ENCODE data around the gene FOXN3. TPM values are rescaled to one million over a fixed set of nuclear protein-coding genes. Genes with fewer than 3 reads are reported as not detected.

Gene FOXN3
- total RNA-seq, 1 donor from 2014 or later: 34.5 TPM

- DNase-seq (ENCODE audit: low read depth): no peak
- H3K36me3 ChIP-seq (ENCODE audit: control insufficient read depth, insufficient read depth, low read length): no peaks in the 10 kb centered on the region
- no peak for TF ChIP-seq CTCF (IDR thresholded peaks at IDR 0.05; ENCODE audit: insufficient read depth, low read length, poor library complexity, severe bottlenecking)
- no peak overlapping the region for H3K4me3 ChIP-seq (ENCODE audit: low read depth, low read length)
- no peaks in the 10 kb centered on the region for H3K27me3 ChIP-seq (ENCODE audit: control insufficient read depth, insufficient read depth, low read length)
Measured at GRCh38 chr14:89228921-89229639, 188.0 kb downstream of the FOXN3 start.

GRCh38 chr14:89227496-89227836 lies 189.6 kb downstream of the FOXN3 start:
- no peak for DNase-seq (ENCODE audit: low read depth)
- no peak for TF ChIP-seq CTCF (IDR thresholded peaks at IDR 0.05; ENCODE audit: insufficient read depth, low read length, poor library complexity, severe bottlenecking)
- Histone ChIP-seq H3K36me3 (ENCODE audit: control insufficient read depth, insufficient read depth, low read length) (no peaks in the 10 kb centered on the region), H3K4me3 (ENCODE audit: low read depth, low read length) (no peak overlapping the region), H3K27me3 (ENCODE audit: control insufficient read depth, insufficient read depth, low read length) (no peaks in the 10 kb centered on the region)

GRCh38 chr14:89226801-89227495 lies 190.1 kb downstream of the FOXN3 start:
- Histone ChIP-seq H3K4me3 (ENCODE audit: low read depth, low read length) (no peak overlapping the region), H3K27me3 (ENCODE audit: control insufficient read depth, insufficient read depth, low read length) (no peaks in the 10 kb centered on the region), H3K36me3 (ENCODE audit: control insufficient read depth, insufficient read depth, low read length) (no peaks in the 10 kb centered on the region)
- TF ChIP-seq CTCF (IDR thresholded peaks at IDR 0.05; ENCODE audit: insufficient read depth, low read length, poor library complexity, severe bottlenecking): no peak
- DNase-seq (ENCODE audit: low read depth): no peak

- Histone ChIP-seq H3K36me3 (ENCODE audit: control insufficient read depth, insufficient read depth, low read length) (no peaks in the 10 kb centered on the region), H3K4me3 (ENCODE audit: low read depth, low read length) (no peak overlapping the region), H3K27me3 (ENCODE audit: control insufficient read depth, insufficient read depth, low read length) (no peaks in the 10 kb centered on the region)
- no peak for TF ChIP-seq CTCF (IDR thresholded peaks at IDR 0.05; ENCODE audit: insufficient read depth, low read length, poor library complexity, severe bottlenecking)
- DNase-seq (ENCODE audit: low read depth): no peak
Measured at GRCh38 chr14:89225607-89226006, 191.4 kb downstream of the FOXN3 start.

GRCh38 chr14:89221109-89221810 lies 195.8 kb downstream of the FOXN3 start:
- H3K36me3 ChIP-seq (ENCODE audit: control insufficient read depth, insufficient read depth, low read length): no peaks in the 10 kb centered on the region
- no peak overlapping the region for H3K4me3 ChIP-seq (ENCODE audit: low read depth, low read length)
- no peaks in the 10 kb centered on the region for H3K27me3 ChIP-seq (ENCODE audit: control insufficient read depth, insufficient read depth, low read length)
- TF ChIP-seq CTCF (IDR thresholded peaks at IDR 0.05; ENCODE audit: insufficient read depth, low read length, poor library complexity, severe bottlenecking): no peak
- DNase-seq (ENCODE audit: low read depth): no peak

Data from kidney epithelial cell (primary cell).